Large intestine (tissue), 12 donors: ENCODE measurements around the gene CREBZF. TPM values are rescaled to one million over a fixed set of nuclear protein-coding genes. Genes with fewer than 3 reads are reported as not detected.

Source experiments
- DNase-seq, 2 donors: peaks; one replicate each; pipeline versions ENCODE4 v3.0.0 to v3.0.0-alpha.2; 2013
- H3K27ac ChIP-seq: one replicate; pipeline ENCODE4 v1.5.1; 2013; ENCODE audit warnings: low read length
- H3K27me3 ChIP-seq: 2 replicates; pipeline ENCODE4 v1.6.1; 2013; ENCODE audit warnings: low read length; ENCODE audit not compliant: control insufficient read depth, insufficient read depth
- H3K36me3 ChIP-seq: 2 replicates; pipeline ENCODE4 v1.6.1; 2013; ENCODE audit warnings: low read length; ENCODE audit not compliant: control insufficient read depth, insufficient read depth
- H3K4me1 ChIP-seq: one replicate; pipeline ENCODE4 v1.6.1; 2013; ENCODE audit warnings: low read length; ENCODE audit not compliant: control insufficient read depth, insufficient read depth
- H3K4me3 ChIP-seq: one replicate; pipeline ENCODE4 v1.5.1; 2013; ENCODE audit warnings: low read length
- H3K9me3 ChIP-seq: one replicate; pipeline ENCODE4 v1.6.1; 2013; ENCODE audit warnings: mild to moderate bottlenecking, low read depth, low read length, moderate library complexity; ENCODE audit not compliant: control insufficient read depth
- WGBS: methylation state at CpG from one replicate; pipeline ENCODE4 v1.1.5; 2013; ENCODE audit warnings: low lambda C conversion rate; ENCODE audit not compliant: insufficient coverage; 5-methylcytosine and 5-hydroxymethylcytosine counted together
- long read RNA-seq, 11 donors: transcript quantifications; one replicate each; lab custom pipeline, GENCODE V29; 2026
- polyA plus RNA-seq: library from polyadenylated mRNA; unstranded; fragments of 120-200 nt; gene quantifications from one replicate; pipeline ENCODE4 v1.2.1, GENCODE V29; 2013

CREBZF gene
- 88.5 TPM for polyA plus RNA-seq
- long read RNA-seq, donor 1, full-length matches to known transcripts = 44 of 54 reads
- long read RNA-seq, donor 1, partial matches to known transcripts = 10 of 54 reads
- long read RNA-seq, donor 1, other reads (novel, unspliced or antisense) = 0 of 54 reads
- long read RNA-seq, donor 2, full-length matches to known transcripts = 119 of 128 reads
- long read RNA-seq, donor 2, partial matches to known transcripts = 9 of 128 reads
- long read RNA-seq, donor 2, other reads (novel, unspliced or antisense) = 0 of 128 reads
- long read RNA-seq, donor 3 = 0 reads
- long read RNA-seq, donor 4, full-length matches to known transcripts = 14 of 14 reads
- long read RNA-seq, donor 4, partial matches to known transcripts = 0 of 14 reads
- long read RNA-seq, donor 4, other reads (novel, unspliced or antisense) = 0 of 14 reads
- long read RNA-seq, donor 5, full-length matches to known transcripts = 42 of 50 reads
- long read RNA-seq, donor 5, partial matches to known transcripts = 8 of 50 reads
- long read RNA-seq, donor 5, other reads (novel, unspliced or antisense) = 0 of 50 reads
- long read RNA-seq, donor 6, full-length matches to known transcripts = 87 of 109 reads
- long read RNA-seq, donor 6, partial matches to known transcripts = 22 of 109 reads
- long read RNA-seq, donor 6, other reads (novel, unspliced or antisense) = 0 of 109 reads
- long read RNA-seq, donor 7, full-length matches to known transcripts = 48 of 48 reads
- long read RNA-seq, donor 7, partial matches to known transcripts = 0 of 48 reads
- long read RNA-seq, donor 7, other reads (novel, unspliced or antisense) = 0 of 48 reads
- long read RNA-seq, donor 8, full-length matches to known transcripts = 103 of 115 reads
- long read RNA-seq, donor 8, partial matches to known transcripts = 12 of 115 reads
- long read RNA-seq, donor 8, other reads (novel, unspliced or antisense) = 0 of 115 reads
- long read RNA-seq, donor 9, full-length matches to known transcripts = 60 of 79 reads
- long read RNA-seq, donor 9, partial matches to known transcripts = 19 of 79 reads
- long read RNA-seq, donor 9, other reads (novel, unspliced or antisense) = 0 of 79 reads
- long read RNA-seq, donor 10, full-length matches to known transcripts = 62 of 77 reads
- long read RNA-seq, donor 10, partial matches to known transcripts = 15 of 77 reads
- long read RNA-seq, donor 10, other reads (novel, unspliced or antisense) = 0 of 77 reads
- long read RNA-seq, donor 11, full-length matches to known transcripts = 30 of 45 reads
- long read RNA-seq, donor 11, partial matches to known transcripts = 15 of 45 reads
- long read RNA-seq, donor 11, other reads (novel, unspliced or antisense) = 0 of 45 reads

GRCh38 chr11:85664615-85665481, at the start of gene CREBZF:
TSS of gene CREBZF (minus strand) at chr11:85665129. CDS start at chr11:85664875, 254 bp downstream.
- DNase-seq = peak; percentile 93 to 96
- Histone ChIP-seq H3K4me1 (peaks cover 9% of the 10 kb centered on the region), H3K9me3 (no peaks in the 10 kb centered on the region), H3K36me3 (peaks cover 10% of the 10 kb centered on the region), H3K4me3 (peak within 1 kb of the TSS; percentile 98), H3K27ac (peak within 1 kb of the TSS; percentile 99), H3K27me3 (no peaks in the 10 kb centered on the region)
- no CpG with 5 or more reads among the region's 67 CpGs for WGBS

DNA sequence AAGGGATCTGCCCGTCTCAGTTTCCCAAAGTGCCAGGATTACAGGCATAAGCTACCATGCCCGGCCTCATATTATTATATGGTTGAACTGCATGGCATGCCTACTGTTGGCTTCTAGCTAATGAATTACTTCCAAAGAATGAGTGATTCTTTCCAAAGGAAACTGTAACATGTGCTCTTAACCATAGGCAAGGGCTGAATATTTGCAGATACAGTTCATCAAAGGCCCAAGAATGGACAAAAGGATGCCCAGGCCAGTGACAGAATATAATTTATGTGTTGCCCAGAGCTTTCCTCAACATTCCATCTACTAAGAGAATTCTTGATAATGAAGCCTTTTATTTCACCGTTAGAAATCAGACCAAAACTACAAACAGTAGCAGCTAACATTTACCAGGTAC, 48.0 kb upstream of the CREBZF start:
- Histone ChIP-seq H3K27me3 (no peaks in the 10 kb centered on the region), H3K27ac (no peak overlapping the region), H3K4me3 (no peak overlapping the region), H3K9me3 (no peaks in the 10 kb centered on the region), H3K36me3 (no peaks in the 10 kb centered on the region), H3K4me1 (no peaks in the 10 kb centered on the region)
- WGBS = no CpG with 5 or more reads among the region's 3 CpGs
- no peak for DNase-seq

DNA sequence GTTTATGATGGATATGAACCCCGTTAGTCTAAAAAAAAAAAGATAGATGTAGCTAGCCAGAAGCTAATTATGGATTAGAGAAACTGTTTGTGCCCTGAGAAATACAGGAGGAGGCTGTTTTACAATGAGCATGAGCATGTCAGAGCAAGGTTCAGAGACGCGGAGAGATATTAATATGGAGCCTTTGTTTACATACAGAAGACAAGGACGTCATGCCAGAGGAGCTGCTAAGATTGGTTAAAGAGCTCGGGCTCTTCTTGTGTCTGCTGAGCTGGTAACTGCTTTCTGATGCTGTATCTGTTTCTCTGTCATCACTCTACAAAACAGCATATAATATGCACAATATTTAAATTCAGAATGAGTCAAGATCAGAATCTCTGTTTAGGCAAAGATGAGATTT, 46.0 kb upstream of the CREBZF start:
- no peak overlapping the region for H3K4me3 ChIP-seq
- H3K36me3 ChIP-seq = no peaks in the 10 kb centered on the region
- no peaks in the 10 kb centered on the region for H3K9me3 ChIP-seq
- no peaks in the 10 kb centered on the region for H3K4me1 ChIP-seq
- no CpG with 5 or more reads among the region's 5 CpGs for WGBS
- peak; percentile 52 to 80 for DNase-seq
- H3K27me3 ChIP-seq = no peaks in the 10 kb centered on the region
- H3K27ac ChIP-seq = no peak overlapping the region

DNA sequence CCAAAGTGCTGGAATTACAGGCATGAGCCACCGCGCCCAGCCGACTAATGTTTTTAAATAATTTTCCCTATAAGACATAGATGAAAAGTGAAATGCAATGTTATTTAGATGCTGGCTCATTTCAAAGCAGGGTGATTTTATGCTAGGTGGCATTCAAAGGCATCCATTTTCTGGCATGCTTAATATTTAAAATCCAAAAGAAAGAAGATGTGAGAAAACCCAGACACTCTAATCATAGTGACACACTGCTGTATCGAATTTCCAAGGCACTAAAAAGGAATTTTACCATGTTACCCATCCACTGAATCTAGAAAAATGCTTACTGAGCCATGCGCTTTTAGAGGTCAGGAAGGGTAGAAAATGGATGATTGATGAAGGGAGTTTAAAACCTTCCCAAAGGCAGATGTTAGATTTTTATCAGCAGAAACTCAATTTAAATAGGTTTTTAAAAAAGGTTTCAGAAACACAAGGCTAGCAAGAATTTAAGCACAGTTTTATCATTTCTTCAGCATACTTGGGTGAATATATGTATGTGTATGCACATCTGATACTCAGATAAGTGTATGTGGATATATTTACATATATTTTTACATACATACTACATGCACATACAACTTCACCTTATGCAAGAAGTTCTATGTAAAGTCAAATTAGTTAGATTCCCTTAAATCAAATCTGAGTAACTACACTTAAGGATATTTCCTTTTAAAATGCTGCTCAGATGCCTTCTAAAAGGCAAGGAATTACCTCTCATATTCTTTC, 45.2 kb upstream of the CREBZF start:
- no peaks in the 10 kb centered on the region for H3K4me1 ChIP-seq
- no peak for DNase-seq
- H3K36me3 ChIP-seq = no peaks in the 10 kb centered on the region
- no peaks in the 10 kb centered on the region for H3K9me3 ChIP-seq
- H3K27me3 ChIP-seq = no peaks in the 10 kb centered on the region
- H3K27ac ChIP-seq = no peak overlapping the region
- WGBS = 90% methylated on average over 2 of the region's 5 CpGs
- H3K4me3 ChIP-seq = no peak overlapping the region

DNA sequence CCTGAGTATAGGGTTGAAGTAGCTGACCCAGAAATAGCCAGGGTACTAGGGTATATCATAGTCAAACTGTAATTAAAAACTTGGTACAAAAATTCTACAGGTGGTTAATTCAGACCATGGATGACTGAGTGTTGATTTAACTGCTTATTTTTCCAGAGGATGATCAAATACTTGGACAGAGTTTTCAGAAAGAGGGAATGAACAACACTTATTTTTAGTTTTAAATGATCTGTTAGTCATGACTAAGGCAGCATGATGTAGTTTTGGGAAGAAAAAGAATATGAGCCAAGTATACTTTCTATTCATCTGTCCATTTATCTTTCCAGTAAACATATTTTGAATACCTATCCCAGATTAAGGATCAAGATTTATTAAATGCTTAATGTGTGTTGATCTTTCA, 40.9 kb upstream of the CREBZF start:
- Histone ChIP-seq H3K27ac (no peak overlapping the region), H3K27me3 (no peaks in the 10 kb centered on the region), H3K9me3 (no peaks in the 10 kb centered on the region), H3K36me3 (no peaks in the 10 kb centered on the region), H3K4me3 (no peak overlapping the region), H3K4me1 (no peaks in the 10 kb centered on the region)
- DNase-seq = no peak

DNA sequence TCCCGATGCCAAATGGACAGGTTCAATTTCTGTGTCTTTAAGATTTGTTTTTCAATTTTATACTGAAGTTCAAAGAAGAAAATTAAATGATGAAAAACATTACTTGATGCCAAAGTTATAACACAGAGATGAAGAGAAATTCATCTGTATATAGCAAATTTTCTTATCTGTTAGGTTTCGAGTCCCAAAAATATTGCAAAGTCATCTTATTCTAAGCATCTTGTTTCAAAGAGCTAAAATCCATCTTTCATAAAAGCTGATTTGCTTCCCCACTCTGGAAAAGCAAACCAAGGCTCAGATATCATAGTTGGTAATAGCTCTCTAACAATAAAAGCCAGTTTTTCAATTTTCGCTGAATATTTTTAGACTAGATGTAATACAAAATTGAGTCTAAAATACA, 40.0 kb upstream of the CREBZF start:
- Histone ChIP-seq H3K4me3 (no peak overlapping the region), H3K27me3 (no peaks in the 10 kb centered on the region), H3K36me3 (no peaks in the 10 kb centered on the region), H3K4me1 (no peaks in the 10 kb centered on the region), H3K9me3 (no peaks in the 10 kb centered on the region), H3K27ac (no peak overlapping the region)
- WGBS = 94% methylated on average over 3 of the region's 3 CpGs
- no peak for DNase-seq

GRCh38 chr11:85699957-85700741, 35.2 kb upstream of the CREBZF start:
- Histone ChIP-seq H3K27ac (no peak overlapping the region), H3K4me3 (no peak overlapping the region), H3K4me1 (no peaks in the 10 kb centered on the region), H3K27me3 (no peaks in the 10 kb centered on the region), H3K36me3 (no peaks in the 10 kb centered on the region), H3K9me3 (no peaks in the 10 kb centered on the region)
- peak in 1 of 2 donors; percentile 47 for DNase-seq
- no CpG with 5 or more reads among the region's 2 CpGs for WGBS

- 100% methylated on average over 1 of the region's 1 CpG for WGBS
- no peaks in the 10 kb centered on the region for H3K36me3 ChIP-seq
- H3K27me3 ChIP-seq = no peaks in the 10 kb centered on the region
- H3K27ac ChIP-seq = no peak overlapping the region
- no peak overlapping the region for H3K4me3 ChIP-seq
- no peaks in the 10 kb centered on the region for H3K4me1 ChIP-seq
- DNase-seq = no peak
- H3K9me3 ChIP-seq = no peaks in the 10 kb centered on the region
Measured at GRCh38 chr11:85698195-85698594, 33.3 kb upstream of the CREBZF start.
